Erythroblast (primary cell): ENCODE results near the gene ZMYND11.
"Not testable (repeated sequence)": the region's sequence is repeated elsewhere in the genome, so short reads cannot be mapped to it uniquely, and the experiment has no call there.

Experiments used
- DNase-seq, 2 experiments: peaks; one replicate each; lab custom pipeline; 2025; lab: John Stamatoyannopoulos, UW
- GATA1 ChIP-seq: IDR thresholded peaks from 2 replicates; pipeline ENCODE4 v1.6.1; 2011; ENCODE audit warnings: low read depth, mild to moderate bottlenecking, control low read depth, low read length, moderate library complexity
- POLR2A ChIP-seq: IDR thresholded peaks from 2 replicates; pipeline ENCODE4 v1.6.1; 2011; ENCODE audit warnings: mild to moderate bottlenecking, low read length

Gene ZMYND11

GRCh38 chr10:142371-142770 is 7.1 kb downstream of the ZMYND11 start:
- no peak for DNase-seq
- no peak for TF ChIP-seq GATA1
- no peak for TF ChIP-seq POLR2A

GRCh38 chr10:152915-153314 is 17.7 kb downstream of the ZMYND11 start:
- TF ChIP-seq GATA1 (no peak), POLR2A (no peak)
- DNase-seq: no peak

GRCh38 chr10:154348-154747 is 19.1 kb downstream of the ZMYND11 start:
- DNase-seq: peak in 1 of 2 experiments; percentile 7
- no peak for TF ChIP-seq GATA1
- TF ChIP-seq POLR2A: no peak

GRCh38 chr10:167383-167782 is 32.1 kb downstream of the ZMYND11 start:
- TF ChIP-seq GATA1 (no peak), POLR2A (no peak)
- DNase-seq: no peak

- DNase-seq: no peak
- no peak for TF ChIP-seq GATA1
- TF ChIP-seq POLR2A: no peak
These were observed 38.5 kb downstream of the ZMYND11 start for GRCh38 chr10:173741-174140.

GRCh38 chr10:176677-177076 is 41.4 kb downstream of the ZMYND11 start:
- DNase-seq: peak; percentile 3 to 4
- TF ChIP-seq GATA1: no peak
- no peak for TF ChIP-seq POLR2A

- TF ChIP-seq POLR2A (no peak), GATA1 (no peak)
These were observed 43.0 kb downstream of the ZMYND11 start for GRCh38 chr10:178208-178607.

GRCh38 chr10:178723-179122 is 43.5 kb downstream of the ZMYND11 start:
- DNase-seq: no peak
- TF ChIP-seq POLR2A: no peak
- TF ChIP-seq GATA1: no peak

More at GRCh38 chr10:178208-178607, 43.0 kb downstream of the ZMYND11 start:
- peak; percentile 4 to 21 for DNase-seq

- DNase-seq: no peak
- TF ChIP-seq GATA1: no peak
- no peak for TF ChIP-seq POLR2A
These were observed 47.4 kb downstream of the ZMYND11 start for GRCh38 chr10:182441-183201.

- no peak for DNase-seq
- TF ChIP-seq GATA1 (no peak), POLR2A (no peak)
These were observed 48.9 kb downstream of the ZMYND11 start for GRCh38 chr10:184174-184573.

GRCh38 chr10:184911-185310 is 49.7 kb downstream of the ZMYND11 start:
- no peak for DNase-seq

GRCh38 chr10:185571-185970 is 50.3 kb downstream of the ZMYND11 start:
- not testable (repeated sequence) for DNase-seq

More at GRCh38 chr10:184911-185310, 49.7 kb downstream of the ZMYND11 start:
- TF ChIP-seq GATA1 (no peak), POLR2A (no peak)

GRCh38 chr10:186911-187310 is 51.7 kb downstream of the ZMYND11 start:
- TF ChIP-seq GATA1: no peak
- TF ChIP-seq POLR2A: no peak
- no peak for DNase-seq

GRCh38 chr10:188546-188945 is 53.3 kb downstream of the ZMYND11 start:
- TF ChIP-seq POLR2A: no peak
- TF ChIP-seq GATA1: no peak
- no peak for DNase-seq

GRCh38 chr10:190216-190615 is 55.0 kb downstream of the ZMYND11 start:
- TF ChIP-seq GATA1 (no peak), POLR2A (no peak)
- no peak for DNase-seq
